HTR-8/SVneo (cell line): ENCODE measurements around the gene PADI3.

Source experiments
- DNase-seq: peaks from one replicate; pipeline ENCODE4 v3.0.0; 2011; ENCODE audit warnings: low spot score, mixed read lengths; ENCODE audit not compliant: insufficient read length
- FAIRE-seq: peaks from 2 replicates; lab custom pipeline; 2011; peaks lifted over from hg19 to GRCh38; lab: Jason Lieb, UNC

The PADI3 gene

DNA sequence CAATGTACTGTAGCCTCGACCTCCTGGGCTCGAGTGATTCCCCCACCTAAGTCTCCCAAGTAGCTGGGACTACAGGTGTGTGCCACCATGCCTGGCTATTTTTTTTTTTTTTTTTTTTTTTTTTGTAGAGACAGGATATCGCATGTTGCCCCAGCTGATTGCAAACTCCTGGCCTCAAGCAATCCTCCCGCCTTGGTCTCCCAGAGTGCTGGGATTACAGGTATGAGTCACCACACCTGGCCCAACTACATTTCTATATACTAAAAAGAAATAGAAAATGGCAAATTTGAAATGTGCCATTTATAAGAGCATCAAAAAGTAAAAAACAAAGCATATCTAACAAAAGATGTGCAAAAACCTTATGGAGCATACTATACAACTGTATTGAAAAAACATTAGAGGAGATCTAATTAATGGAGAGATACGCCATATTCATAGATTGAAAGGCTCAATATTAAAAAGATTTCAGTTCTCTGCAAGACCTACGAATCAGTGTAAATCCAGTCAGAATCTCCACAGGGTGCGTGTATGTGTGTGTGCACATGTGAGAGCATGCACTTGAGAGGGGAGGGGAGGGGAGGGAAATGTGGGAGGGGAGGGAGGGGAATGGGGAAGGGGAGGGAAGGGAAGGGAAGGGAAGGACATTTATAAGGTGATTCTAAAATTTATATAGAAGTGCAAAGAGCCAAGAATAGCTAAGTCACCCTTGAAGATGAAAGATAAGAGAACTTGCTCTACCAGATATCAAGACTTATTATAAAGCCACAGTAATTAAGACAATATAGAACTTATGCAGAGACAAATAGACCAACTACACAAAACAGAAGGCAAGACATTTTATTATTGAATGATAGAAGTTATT is 43.6 kb downstream of the PADI3 start:
- FAIRE-seq (no peak), DNase-seq (no peak)

DNA sequence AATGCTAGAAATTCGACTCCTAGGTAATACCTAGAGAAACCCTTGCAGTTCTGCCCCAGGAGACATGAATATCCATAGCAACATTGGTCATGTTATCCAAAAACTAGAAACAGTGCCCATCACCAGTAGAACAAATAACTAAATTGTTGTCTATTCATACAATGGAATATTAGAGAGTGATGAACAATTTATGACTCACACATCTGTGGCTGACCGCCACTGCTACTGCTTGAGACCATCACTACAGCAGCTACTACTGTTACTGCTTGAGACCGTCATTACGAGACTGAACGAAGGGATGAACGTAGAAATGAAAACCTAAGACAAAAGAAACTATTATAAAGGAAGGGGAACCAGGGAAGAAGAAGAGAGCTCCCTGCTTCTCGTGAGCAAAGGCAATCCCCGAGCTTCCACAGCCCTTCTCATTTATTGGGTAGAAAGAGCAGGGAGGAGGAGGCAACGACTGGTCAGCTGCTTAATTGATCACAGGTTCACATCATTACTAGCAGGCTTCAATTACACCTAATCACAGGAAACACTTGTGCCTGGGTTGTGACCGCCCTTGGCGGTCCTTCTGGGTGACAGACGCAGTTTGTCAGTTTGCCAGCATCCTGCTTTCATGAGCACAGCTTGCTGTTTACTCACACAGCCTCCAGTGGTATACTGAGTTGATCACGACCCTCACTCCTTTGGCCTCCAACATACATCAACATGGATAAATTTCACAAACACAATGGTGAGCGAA is 45.0 kb downstream of the PADI3 start:
- no peak for FAIRE-seq

DNA sequence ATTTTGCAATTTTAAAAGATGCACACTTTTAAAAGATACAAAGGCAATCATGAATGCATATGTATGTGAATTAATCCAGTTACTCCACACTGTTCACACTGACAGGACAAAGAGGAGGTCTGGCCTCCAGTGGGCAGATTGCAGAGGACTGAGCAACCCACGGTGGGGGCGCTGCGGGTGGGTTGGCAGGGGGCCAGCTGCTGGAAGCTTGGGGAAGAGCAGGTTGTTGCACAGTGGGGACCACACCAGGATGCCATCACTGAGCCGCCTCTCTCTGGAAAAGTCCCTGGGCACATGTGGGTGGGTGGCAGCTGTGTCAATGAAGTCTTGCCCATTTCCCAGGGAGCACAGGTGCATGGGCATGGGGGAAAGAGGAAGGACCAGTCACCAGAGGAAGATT is 46.4 kb downstream of the PADI3 start:
- DNase-seq, result no peak
- no peak for FAIRE-seq

More for the DNA sequence above, 45.0 kb downstream of the PADI3 start:
- DNase-seq, result no peak

DNA sequence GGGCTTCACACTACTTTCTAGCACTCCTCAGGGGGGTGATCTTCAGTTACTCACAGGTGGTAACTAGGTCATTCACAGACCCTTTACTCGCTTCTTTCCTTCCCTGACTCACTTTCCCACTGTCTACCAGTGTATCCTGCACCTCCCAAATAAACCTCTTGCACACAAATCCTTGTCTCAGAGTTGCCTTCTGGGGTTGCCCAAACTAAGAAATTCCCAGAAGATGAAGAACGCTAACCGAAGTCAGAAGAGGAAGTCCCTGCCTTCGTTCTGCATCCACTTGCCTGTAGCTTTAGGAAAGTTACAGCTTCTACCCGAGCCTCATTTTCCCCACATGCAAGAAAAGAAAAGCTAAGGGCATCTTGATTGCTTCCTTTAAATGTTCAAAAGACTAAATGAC is 47.2 kb downstream of the PADI3 start:
- FAIRE-seq, result no peak
- DNase-seq, result no peak

DNA sequence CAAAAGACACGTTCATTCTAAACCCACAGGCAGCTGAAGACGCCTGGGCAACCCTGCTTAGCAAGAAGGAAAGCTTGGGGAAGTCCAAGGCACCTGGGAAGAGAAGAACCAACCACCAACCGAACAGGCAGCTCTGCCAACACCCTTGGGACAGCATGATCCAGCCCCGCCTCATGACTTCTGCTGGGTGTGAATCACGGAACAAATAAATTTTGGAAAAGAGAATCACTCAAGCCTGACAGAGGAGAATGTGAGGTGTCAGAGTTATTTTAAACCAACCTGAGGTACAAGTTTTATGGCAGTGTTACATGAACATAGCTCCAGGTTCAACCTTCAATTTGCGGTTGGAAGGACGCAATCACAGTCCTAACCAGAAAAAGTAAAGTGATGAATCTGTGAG is 49.1 kb downstream of the PADI3 start:
- FAIRE-seq, result no peak
- DNase-seq, result no peak

DNA sequence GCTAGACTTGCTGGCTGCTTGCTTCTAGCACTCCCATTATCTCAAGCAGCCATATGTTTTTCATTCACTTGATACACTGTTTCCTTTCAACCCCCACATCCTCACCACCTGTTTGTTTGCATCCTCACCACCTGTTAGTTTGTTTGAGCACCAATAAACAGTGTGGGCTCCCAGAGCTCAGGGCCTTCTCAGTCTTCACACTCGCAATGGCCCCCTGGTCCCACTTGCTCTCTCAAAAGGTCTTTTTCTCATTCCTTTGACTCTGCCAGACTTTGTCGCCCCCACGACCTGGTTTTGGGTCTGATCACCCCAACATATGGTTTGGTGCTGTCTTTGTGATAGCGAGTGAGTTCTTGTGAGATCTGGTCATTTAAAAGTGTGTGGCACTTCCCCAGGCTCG is 52.9 kb downstream of the PADI3 start:
- DNase-seq (no peak), FAIRE-seq (no peak)

DNA sequence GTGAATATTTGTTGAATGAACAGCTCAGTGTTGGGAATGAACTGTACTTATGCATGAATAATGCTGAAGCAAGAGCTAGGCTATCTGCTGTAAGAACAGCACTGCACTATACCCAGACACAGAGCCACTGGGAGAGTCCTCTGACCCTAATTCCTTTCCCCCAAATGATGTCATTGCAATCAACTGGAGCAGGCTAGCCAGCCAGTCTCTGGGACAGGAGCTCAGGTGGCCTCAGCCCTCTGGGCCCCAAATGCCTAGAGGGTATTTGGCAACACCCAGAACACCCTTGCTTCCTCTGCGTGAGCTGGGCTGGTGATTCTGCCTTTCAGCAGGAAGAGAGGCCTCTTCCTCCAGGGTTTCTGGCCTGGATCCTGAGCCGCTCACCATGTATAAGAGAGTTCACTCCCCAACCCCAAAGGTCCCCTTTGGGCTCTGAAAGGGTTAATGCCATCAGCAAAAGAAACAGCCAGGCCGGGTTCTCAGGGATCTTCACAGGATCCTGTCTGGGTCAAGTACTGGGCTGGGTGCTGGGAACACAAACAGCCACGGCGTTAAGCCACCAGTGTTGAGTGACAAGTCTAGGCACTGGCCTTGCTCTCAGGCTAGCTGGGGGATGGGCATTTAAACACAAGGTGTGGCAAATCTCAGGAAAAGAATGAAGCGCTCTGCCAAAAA is 55.4 kb downstream of the PADI3 start:
- no peak for FAIRE-seq
- no peak for DNase-seq

DNA sequence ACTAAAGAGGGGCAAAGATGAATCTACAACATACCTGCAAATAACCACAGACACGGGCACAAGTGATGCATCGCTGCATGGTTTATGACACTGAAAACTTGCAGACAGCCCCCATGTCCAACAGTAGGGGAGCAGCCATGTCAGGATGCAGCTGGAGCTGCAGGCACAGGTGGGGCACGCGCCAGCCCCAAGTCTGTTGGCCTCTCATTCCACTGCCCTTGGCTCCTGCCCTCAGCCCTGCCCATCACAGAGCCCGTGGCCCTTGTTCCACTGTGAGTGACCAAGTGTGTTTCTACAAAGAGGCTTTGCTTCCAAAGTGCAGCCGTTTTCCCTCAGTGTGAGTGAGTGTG is 55.9 kb downstream of the PADI3 start:
- DNase-seq (no peak), FAIRE-seq (no peak)

DNA sequence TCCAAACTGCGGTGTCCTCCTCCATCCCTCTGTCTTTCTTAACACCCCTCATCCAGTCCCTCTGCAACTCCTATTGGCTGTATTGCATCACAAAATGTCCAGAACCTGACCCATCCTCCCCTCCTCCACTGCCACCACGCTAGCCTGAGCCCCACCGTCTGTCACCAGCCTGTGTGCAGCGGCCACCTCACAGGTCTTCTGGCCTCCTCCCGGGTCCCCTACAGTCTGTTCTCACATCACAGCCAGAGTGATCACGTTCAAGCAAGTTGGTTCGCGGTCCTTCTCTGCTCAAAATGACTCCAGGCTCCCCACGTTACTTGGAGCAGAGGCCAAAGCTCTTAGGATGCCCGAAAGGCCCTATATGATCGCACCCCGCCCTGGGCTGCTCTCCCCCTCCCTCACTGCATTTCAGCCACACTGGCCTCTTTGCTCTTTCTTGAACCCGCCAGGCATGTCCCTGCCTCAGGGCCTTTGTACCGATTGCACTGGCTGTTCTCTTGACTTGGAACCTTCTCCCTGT is 56.7 kb downstream of the PADI3 start:
- no peak for DNase-seq
- no peak for FAIRE-seq

DNA sequence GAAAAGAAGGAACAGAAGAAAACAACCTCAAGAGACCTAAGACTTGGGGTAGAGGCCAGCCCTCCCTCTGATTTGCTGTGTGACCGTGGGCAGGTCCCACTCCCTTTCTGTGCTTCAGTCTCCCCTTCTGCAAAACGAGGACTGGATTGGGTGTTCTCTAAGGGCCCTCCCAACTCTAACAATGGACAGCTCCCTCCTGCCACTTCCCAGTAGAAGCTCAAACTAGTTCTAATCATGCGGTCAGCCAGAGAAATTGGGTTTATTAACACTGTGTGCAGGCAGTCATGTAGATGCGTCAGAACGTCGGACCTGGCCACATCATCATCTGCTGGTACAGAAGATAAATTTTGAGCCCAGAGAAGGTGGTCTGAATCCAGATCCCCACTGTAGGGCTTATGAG is 57.5 kb downstream of the PADI3 start:
- FAIRE-seq (no peak), DNase-seq (no peak)

DNA sequence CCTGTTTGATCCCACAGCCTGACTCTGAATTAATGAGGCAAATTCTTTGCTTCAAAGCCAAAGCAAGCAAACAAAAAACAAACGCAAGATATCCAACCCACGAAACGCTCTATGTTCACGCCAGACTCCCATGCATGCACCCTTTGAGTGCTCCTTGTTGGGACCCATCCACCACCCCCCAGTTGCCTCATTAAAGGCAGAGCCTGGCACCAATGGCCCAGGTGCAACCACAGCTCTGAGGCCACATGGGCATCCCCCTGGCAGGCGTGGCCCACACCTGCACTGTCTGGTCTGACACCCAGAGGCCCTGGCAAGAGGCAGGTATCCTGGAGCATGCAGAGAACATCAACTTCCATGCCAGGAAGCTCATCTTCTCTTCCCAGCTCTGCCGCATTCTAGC is 58.0 kb downstream of the PADI3 start:
- FAIRE-seq (no peak), DNase-seq (no peak)

DNA sequence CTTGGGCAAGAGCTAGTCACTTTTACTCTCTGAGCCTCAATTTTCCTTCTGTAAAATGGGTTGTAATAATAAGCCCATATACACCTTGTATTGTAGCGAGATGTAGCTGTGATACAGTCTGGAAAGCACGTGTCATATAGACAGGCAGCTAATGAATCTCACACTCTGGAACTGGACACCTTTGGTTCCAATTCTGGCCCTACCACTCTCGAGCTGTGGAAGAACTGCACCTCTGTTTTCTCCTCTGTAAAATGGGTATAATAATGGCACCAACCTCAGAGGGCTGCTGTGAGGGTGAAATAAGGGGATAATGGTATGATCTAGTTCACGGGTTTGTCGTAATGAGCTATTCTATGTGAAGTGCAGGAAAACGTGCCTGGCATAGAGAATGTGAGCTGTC is 58.4 kb downstream of the PADI3 start:
- FAIRE-seq, result no peak

DNA sequence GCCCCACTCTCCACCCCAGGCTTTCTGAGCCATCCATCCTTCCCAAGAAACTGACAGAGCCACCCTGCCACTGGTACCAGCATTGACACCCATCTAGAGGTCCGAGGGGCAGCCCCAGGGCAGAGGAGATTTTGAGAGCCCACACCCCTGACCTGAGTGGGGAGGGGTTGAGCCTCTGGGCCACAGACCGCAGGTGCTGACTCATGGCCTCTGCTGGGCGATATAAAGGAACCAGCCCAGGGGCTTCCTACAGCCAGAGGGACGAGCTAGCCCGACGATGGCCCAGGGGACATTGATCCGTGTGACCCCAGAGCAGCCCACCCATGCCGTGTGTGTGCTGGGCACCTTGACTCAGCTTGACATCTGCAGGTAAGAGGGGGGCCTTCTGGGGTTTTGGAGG is 59.0 kb downstream of the PADI3 start, which contains the start of gene PADI4:
PADI4 (plus strand) TSS at position 252 of the 400 bp plus-strand sequence; CDS start at position 278, 26 bp downstream.
- DNase-seq (no peak), FAIRE-seq (no peak)

More for the DNA sequence above, 58.4 kb downstream of the PADI3 start:
- no peak for DNase-seq

DNA sequence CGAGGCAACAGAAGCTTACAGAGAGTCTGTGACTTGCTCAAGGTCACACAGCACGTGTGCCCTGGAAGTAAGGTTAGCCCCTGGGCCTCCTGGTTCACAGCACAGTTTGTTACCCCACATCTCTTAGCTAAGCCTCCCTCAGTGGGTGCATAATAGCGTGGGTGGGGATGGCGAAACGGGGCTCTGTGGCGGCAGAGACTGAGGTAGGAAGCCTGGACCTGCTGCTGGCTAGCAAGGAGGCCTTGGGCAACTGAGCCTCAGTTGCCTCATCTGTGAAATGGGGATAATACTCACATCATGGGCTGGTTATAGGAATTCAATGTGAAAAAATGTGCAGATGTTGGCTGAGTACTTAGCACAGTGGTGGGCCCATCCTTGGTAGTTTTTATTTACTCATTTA is 59.7 kb downstream of the PADI3 start:
- DNase-seq (no peak), FAIRE-seq (no peak)

DNA sequence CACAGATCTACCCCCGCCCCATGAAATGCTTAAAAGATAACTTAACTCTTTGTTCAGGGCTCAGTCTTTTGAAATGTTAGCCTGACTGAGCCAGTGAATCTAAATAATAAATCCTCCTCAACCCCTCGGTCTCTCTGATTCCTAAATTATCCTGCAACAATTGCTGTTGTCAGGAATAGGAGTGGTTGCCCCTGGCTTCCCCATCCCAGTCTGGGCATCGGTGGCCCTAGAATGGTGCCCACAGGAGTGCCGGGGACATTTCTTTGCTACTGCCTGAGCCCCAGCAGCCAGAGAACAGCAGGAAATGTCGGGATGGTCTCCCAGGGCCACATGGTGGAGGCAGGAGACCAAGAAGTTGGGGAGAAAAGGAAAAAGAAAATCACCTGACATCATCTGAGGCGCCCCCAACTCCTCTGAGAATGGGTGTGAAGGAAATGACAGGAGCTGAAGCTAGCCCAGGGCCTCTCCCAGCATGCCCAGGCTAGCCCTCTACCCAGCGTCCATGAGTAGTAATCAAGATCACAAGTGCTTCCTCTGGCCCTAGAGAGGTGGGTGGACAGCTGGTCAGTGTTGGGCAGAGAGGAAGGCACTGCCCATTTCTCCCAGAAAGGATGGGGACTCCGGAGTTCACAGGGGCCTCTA is 60.6 kb downstream of the PADI3 start:
- FAIRE-seq (no peak), DNase-seq (no peak)

DNA sequence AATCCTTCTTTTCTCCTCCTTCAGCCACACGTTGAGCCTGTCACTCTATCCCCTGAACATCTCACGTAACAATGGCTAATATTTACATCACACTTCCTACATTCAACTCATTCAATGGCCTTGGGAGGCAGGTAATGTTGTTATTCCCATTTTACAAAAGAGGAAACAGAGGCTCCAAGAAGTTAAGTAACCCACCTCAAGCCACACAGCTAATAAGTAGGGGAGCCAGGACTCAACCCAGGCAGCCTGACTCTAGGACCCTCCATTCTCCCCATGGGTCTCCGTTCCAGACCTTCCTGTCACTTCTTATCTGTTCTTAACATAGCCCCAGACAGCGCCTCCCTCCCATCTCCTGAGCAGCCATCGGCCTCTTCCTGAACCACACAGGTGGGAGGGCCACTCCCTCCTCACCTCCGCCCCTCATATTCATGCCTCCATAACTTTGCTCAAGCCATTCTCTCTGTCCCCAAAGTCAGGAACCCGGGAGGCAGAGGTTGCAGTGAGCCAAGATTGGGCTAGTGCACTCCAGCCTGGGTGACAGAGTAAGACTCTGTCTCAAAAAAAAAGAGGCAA is 61.3 kb downstream of the PADI3 start:
- FAIRE-seq (no peak), DNase-seq (no peak)

DNA sequence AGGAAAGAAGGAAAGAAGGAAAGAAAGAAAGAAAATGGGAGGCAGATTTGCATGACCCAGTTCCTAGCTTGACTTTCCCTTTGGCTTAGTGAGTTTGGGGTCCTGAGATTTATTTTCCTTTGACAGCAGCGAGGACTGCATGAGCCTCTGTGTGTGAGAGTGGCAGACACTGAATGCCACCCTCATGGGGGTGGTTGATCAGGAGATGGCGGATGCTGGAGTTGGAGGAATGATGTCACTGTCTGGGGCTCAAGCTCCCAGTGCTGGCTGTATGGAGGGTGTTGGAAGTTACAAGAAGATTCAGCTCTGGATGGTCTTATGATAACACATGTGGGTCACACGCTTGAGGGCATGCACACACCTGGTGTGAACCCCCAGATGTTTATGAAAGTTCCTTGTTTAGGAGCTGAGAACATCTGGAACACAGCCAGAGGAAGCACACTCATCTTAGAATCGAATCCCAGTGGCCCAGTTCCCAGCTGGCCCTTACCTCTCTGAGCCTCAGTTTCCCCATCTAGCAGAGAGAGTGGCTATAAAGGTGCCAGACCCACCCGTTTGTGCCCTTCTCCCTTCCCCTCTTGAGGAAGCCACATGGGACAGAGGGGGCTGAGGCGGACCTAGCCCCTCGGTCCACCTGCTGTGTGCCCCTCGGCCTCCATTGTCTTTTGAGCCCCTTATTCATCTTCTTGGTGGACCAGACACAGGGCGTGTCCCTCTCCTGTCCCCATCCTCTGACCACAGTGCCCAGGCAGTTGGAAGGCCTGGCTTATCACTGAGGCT is 64.8 kb downstream of the PADI3 start:
- no peak for DNase-seq
- FAIRE-seq, result no peak

DNA sequence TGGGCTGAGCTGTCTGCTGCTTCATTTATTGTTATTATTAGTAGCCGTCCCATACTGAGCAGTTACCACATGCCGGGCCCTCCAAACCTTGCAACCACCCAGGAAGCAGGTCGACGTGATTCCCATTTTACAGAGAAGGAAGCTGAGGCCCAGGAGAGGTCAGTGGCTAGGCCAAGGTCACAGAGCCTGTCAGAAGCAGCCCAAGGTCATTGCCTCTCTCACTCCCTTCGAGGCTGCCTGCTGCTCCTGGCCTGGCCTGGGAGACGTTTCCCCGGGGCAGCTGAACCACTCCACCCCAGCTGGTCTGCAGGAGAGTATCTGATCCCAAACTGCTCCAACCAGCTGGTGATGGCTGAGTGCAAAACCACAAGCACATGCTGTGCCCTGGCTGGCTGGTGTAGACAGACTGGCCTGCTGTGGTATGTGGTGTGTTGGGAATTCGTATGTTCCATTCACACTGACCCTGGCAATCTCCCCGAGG is 65.6 kb downstream of the PADI3 start:
- FAIRE-seq (no peak), DNase-seq (no peak)

DNA sequence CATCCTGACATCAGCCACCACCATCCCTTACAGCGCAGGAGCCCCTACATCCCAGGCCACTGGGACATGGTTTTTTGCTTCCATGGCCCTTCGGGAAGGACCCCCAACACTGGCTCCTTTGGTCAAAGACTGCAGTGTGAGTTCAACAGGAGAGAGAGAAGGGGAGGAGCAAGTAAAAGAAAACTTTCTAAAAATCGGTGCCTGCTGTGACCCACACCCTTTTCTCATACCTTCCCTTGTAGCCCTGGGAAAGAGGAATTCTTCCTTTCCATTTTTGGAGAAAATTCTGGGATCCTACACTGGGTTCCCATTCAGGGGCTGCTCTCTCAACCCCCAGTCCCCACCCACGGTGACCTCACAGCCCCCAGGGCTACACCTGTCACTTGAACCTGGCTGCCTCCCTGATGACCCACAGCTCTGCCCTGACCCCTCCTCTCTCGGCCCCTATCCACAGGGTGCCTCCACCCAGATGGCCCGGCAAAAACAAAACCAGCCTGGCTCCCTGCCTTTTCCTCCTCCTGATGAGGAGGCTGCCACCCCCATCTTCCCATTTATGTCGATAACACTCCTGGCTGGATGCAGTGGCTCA is 66.7 kb downstream of the PADI3 start:
- DNase-seq, result no peak

More for the DNA sequence above, 66.7 kb downstream of the PADI3 start:
- FAIRE-seq, result no peak
